Osteoblast (primary cell): ENCODE results near the gene SMARCA1. TPM values are rescaled to one million over a fixed set of nuclear protein-coding genes. Genes with fewer than 3 reads are reported as not detected.

Experiments used
- DNase-seq: peaks from one replicate; pipeline ENCODE4 v3.0.0; 2011; ENCODE audit warnings: low spot score, mixed read lengths; ENCODE audit not compliant: insufficient read length; ENCODE audit errors: missing footprints
- H2AFZ ChIP-seq: 2 replicates; pipeline ENCODE4 v1.6.0; 2011; ENCODE audit warnings: mild to moderate bottlenecking, low read length
- H3K27ac ChIP-seq: 2 replicates; pipeline ENCODE4 v1.5.1; 2011; ENCODE audit warnings: mild to moderate bottlenecking, low read depth, low read length, moderate library complexity
- H3K27me3 ChIP-seq: 2 replicates; pipeline ENCODE4 v1.6.0; 2012; ENCODE audit warnings: mild to moderate bottlenecking, control low read depth, inconsistent platforms, low read length, moderate library complexity; ENCODE audit not compliant: insufficient read depth
- H3K36me3 ChIP-seq: 2 replicates; pipeline ENCODE4 v1.5.1; 2011; ENCODE audit warnings: mild to moderate bottlenecking, low read length, control low read depth, moderate library complexity; ENCODE audit not compliant: insufficient read depth
- H3K4me1 ChIP-seq: 2 replicates; pipeline ENCODE4 v1.5.1; 2011; ENCODE audit warnings: mild to moderate bottlenecking, low read length, control low read depth, moderate library complexity; ENCODE audit not compliant: insufficient read depth
- H3K4me2 ChIP-seq: 2 replicates; pipeline ENCODE4 v1.6.0; 2011; ENCODE audit warnings: mild to moderate bottlenecking, low read length; ENCODE audit not compliant: insufficient read depth
- H3K4me3 ChIP-seq: fragments of 200-600 bp; sonication (generic); 3 replicates; pipeline ENCODE4 v1.5.1; 2012; ENCODE audit warnings: mild to moderate bottlenecking, low read length, inconsistent platforms; ENCODE audit not compliant: insufficient read depth
- H3K79me2 ChIP-seq: 2 replicates; pipeline ENCODE4 v1.6.0; 2012; ENCODE audit warnings: mild to moderate bottlenecking, low read length, control low read depth, inconsistent platforms; ENCODE audit not compliant: insufficient read depth
- H3K9me3 ChIP-seq: 2 replicates; pipeline ENCODE4 v1.5.1; 2011; ENCODE audit warnings: low read depth, low read length, control low read depth
- H4K20me1 ChIP-seq: 2 replicates; pipeline ENCODE4 v1.6.0; 2012; ENCODE audit warnings: mild to moderate bottlenecking, low read length, control low read depth; ENCODE audit not compliant: insufficient read depth
- total RNA-seq: library from RNA; depleted of rRNA; stranded (reverse); fragments of >200 nt; gene quantifications from 2 replicates; pipeline ENCODE4 v1.2.3, GENCODE V29; 2012
- TF ChIP-seq, protein P1 (sequence below): IDR thresholded peaks from 2 replicates; pipeline ENCODE4 v1.5.1; 2011; ENCODE audit warnings: mild to moderate bottlenecking, low read depth, low read length, moderate library complexity; ENCODE audit errors: extremely low read depth

The SMARCA1 gene
- total RNA-seq, 1 donor = 58.6 TPM

DNA sequence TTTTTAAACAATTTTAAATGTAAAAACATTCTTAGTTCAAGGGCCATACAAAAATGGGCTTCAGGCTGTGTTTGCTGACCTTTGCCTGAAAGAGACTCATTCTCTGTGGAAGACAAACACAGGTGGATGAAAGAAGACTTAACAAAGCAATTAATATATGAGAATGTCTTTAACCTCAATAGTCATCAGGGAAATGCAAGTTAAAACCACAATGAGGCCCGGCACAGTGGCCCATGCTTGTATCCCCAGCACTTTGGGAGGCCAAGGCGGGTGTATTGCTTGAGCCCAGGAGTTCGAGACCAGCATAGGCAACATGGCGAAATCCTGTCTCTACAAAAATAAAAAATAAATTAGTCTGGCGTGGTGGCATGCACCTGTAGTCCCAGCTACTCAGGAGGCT lies 7.1 kb upstream of the SMARCA1 start:
- Histone ChIP-seq H3K27ac (no peak overlapping the region), H4K20me1 (no peaks in the 10 kb centered on the region), H3K9me3 (no peaks in the 10 kb centered on the region), H3K79me2 (no peaks in the 10 kb centered on the region), H3K4me3 (no peak overlapping the region), H2AFZ (no peak overlapping the region), H3K36me3 (no peaks in the 10 kb centered on the region), H3K4me2 (no peak overlapping the region), H3K27me3 (peaks cover 4% of the 10 kb centered on the region), H3K4me1 (peaks cover 3% of the 10 kb centered on the region)
- TF ChIP-seq, protein P1, sequence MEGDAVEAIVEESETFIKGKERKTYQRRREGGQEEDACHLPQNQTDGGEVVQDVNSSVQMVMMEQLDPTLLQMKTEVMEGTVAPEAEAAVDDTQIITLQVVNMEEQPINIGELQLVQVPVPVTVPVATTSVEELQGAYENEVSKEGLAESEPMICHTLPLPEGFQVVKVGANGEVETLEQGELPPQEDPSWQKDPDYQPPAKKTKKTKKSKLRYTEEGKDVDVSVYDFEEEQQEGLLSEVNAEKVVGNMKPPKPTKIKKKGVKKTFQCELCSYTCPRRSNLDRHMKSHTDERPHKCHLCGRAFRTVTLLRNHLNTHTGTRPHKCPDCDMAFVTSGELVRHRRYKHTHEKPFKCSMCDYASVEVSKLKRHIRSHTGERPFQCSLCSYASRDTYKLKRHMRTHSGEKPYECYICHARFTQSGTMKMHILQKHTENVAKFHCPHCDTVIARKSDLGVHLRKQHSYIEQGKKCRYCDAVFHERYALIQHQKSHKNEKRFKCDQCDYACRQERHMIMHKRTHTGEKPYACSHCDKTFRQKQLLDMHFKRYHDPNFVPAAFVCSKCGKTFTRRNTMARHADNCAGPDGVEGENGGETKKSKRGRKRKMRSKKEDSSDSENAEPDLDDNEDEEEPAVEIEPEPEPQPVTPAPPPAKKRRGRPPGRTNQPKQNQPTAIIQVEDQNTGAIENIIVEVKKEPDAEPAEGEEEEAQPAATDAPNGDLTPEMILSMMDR = no peak
- no peak for DNase-seq

DNA sequence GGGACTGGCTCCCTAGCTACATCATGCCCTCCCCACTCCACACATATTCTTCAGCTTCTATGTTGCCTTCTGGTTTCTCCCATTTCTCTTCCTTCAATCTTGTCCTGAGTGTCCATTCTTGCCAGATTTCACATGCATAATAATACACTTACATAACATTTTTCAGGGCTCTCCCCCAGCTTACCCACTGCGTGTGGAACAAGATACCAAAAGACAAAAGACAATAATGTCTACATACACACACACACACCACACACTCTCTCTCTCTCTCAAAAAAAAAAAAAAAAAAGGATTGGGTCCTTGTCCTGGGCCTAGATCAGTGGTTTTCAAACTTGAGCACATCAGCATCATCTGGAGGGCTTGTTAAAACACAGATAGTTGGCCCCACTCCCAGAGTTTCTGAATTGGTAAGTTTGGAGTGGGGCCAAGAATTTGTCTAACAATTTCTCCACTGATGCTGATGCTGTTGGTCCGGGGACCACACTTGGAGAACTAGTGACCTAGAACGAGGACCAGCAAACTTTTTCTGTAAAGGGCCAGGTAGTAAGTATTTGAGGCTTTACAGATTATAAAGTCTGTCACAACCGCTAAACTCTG lies 6.5 kb upstream of the SMARCA1 start:
- TF ChIP-seq, protein P1 = no peak
- no peaks in the 10 kb centered on the region for H3K9me3 ChIP-seq
- H3K27ac ChIP-seq = no peak overlapping the region

DNA sequence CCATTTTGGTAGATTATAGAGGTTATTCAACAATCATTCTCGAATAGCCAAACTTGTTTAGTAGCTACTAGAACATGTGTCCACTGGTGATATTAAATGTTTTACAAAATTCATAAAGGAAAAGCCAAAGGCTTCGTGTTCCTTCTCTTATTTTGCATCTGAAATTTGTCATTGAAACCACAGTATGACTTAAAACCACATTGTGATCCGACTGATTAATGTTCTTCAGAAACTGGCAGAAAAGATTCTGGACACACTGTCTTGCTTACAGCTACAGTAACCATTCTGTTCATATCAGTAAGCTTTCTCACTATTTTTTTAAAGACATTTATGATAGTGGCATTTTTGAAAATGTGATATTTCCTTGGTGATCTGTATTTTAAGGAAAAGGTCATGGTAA lies 2.6 kb upstream of the SMARCA1 start:
- TF ChIP-seq, protein P1 = no peak
- no peak overlapping the region for H3K27ac ChIP-seq
- peaks cover 10% of the 10 kb centered on the region for H3K79me2 ChIP-seq
- no peaks in the 10 kb centered on the region for H3K4me1 ChIP-seq
- H4K20me1 ChIP-seq = peaks cover 2% of the 10 kb centered on the region
- H3K4me2 ChIP-seq = no peak overlapping the region
- no peaks in the 10 kb centered on the region for H3K36me3 ChIP-seq
- no peaks in the 10 kb centered on the region for H3K9me3 ChIP-seq
- no peak overlapping the region for H2AFZ ChIP-seq
- no peak overlapping the region for H3K4me3 ChIP-seq
- DNase-seq = no peak
- H3K27me3 ChIP-seq = no peaks in the 10 kb centered on the region

More for the DNA sequence above, 6.5 kb upstream of the SMARCA1 start:
- no peak for DNase-seq
- no peaks in the 10 kb centered on the region for H3K36me3 ChIP-seq
- H3K79me2 ChIP-seq = no peaks in the 10 kb centered on the region
- H3K4me1 ChIP-seq = peaks cover 1% of the 10 kb centered on the region
- no peak overlapping the region for H3K4me2 ChIP-seq
- no peak overlapping the region for H3K4me3 ChIP-seq
- no peaks in the 10 kb centered on the region for H4K20me1 ChIP-seq
- H3K27me3 ChIP-seq = peaks cover 4% of the 10 kb centered on the region
- no peak overlapping the region for H2AFZ ChIP-seq

DNA sequence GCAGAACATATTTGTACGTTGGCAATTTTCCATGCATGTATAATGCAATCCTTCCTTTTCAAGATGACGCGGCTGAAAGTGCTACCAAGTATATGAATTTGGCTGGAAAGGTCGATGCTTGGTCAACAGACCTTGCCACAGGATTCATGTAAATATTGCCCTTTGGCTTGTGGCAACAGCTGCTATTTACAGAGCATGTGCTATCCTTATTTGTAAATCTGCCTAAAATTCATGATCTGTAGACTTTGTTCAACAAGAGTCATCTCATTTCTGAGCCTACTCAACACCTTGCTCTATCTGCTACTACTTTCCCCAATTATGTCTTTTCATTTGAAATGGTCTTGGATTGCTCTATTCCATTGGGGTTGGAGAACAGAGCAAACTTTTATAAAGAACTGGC lies 1.9 kb upstream of the SMARCA1 start:
- no peak for DNase-seq
- H2AFZ ChIP-seq = no peak overlapping the region

More for the DNA sequence above, 1.9 kb upstream of the SMARCA1 start:
- H3K27me3 ChIP-seq = no peaks in the 10 kb centered on the region
- H3K79me2 ChIP-seq = peaks cover 16% of the 10 kb centered on the region
- H3K4me2 ChIP-seq = no peak overlapping the region
- H3K4me1 ChIP-seq = no peaks in the 10 kb centered on the region
- H3K9me3 ChIP-seq = no peaks in the 10 kb centered on the region
- TF ChIP-seq, protein P1 = no peak
- H3K4me3 ChIP-seq = no peak overlapping the region
- H4K20me1 ChIP-seq = peaks cover 2% of the 10 kb centered on the region
- H3K36me3 ChIP-seq = no peaks in the 10 kb centered on the region
- H3K27ac ChIP-seq = no peak overlapping the region
